Muscle layer of duodenum (tissue), 2 donors: ENCODE data around the gene WDR81.

Source experiments
- H3K27ac ChIP-seq: one replicate; pipeline ENCODE4 v1.7.0; 2013; ENCODE audit warnings: mild to moderate bottlenecking, low read length
- H3K27me3 ChIP-seq: one replicate; pipeline ENCODE4 v1.7.0; 2013; ENCODE audit warnings: low read depth, mild to moderate bottlenecking, control low read depth, low read length
- H3K36me3 ChIP-seq, 2 donors: one replicate each; pipeline ENCODE4 v1.7.0; 2013; ENCODE audit warnings: low read length in 2 of 2, control low read depth in 1 of 2, mild to moderate bottlenecking in 1 of 2; ENCODE audit not compliant: insufficient read depth in 2 of 2, control insufficient read depth in 1 of 2
- H3K4me1 ChIP-seq, 2 donors: one replicate each; pipeline ENCODE4 v1.7.0; 2013; ENCODE audit warnings: low read length in 2 of 2, mild to moderate bottlenecking in 2 of 2, control low read depth in 1 of 2, moderate library complexity in 1 of 2; ENCODE audit not compliant: insufficient read depth in 2 of 2, control insufficient read depth in 1 of 2
- H3K4me3 ChIP-seq, 2 donors: one replicate each; pipeline ENCODE4 v1.7.0; 2013; ENCODE audit warnings: low read length in 2 of 2, low read depth in 1 of 2, mild to moderate bottlenecking in 1 of 2
- H3K9me3 ChIP-seq, 2 donors: one replicate each; pipeline ENCODE4 v1.7.0; 2013; ENCODE audit warnings: low read length in 2 of 2, control low read depth in 1 of 2, mild to moderate bottlenecking in 1 of 2; ENCODE audit not compliant: control insufficient read depth in 1 of 2
- donor health status: healthy.

Gene WDR81

DNA sequence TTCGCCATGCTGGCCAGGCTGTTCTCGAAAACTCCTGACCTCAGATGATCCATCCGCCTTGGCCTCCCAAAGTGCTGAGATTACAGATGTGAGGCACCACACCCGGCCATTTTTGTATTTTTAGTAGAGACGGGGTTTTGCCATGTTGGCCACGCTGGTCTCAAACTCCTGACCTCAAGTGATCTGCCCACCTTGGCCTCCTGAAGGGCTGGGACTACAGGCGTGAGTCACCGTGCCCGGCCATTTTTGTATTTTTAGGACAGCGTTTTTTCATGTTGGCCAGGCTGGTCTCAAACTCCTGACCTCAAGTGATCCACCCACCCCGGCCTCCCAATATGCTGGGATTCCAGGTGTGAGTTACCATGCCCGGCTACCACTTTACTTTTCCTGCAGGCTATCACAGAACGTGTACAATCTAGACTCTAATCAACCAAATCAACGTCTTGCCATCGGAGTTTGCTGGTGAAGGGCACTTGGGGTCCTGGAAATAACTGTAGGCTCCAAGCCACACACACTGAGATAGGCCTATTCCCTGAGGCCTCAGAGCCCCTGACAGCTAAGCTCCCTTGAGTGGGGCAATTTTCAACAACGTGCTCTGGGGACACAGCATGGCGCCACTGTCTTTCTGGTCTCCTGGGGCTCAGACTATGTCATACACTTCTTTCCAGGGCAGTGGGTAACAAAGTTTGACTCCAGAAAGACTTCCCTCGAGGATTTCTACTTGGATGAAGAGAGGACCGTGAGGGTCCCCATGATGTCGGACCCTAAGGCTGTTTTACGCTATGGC lies 50.1 kb downstream of the WDR81 start:
- Histone ChIP-seq H3K4me1 (no peaks in the 10 kb centered on the region), H3K27me3 (no peaks in the 10 kb centered on the region), H3K36me3 (peaks cover 0 to 25% of the 10 kb centered on the region in 2 donors), H3K9me3 (no peaks in the 10 kb centered on the region), H3K27ac (no peak overlapping the region), H3K4me3 (no peak overlapping the region)

DNA sequence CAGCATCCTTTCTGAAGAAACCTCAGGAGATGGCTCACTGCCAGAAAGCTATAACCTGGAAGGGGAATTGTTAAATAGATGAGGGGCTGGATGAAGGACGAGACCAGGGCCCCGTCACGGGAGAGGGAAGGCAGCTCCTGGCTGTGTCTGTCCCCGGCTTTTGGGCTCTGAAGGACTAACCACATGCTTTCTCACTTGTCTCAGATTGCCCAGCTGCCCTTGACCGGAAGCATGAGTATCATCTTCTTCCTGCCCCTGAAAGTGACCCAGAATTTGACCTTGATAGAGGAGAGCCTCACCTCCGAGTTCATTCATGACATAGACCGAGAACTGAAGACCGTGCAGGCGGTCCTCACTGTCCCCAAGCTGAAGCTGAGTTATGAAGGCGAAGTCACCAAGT lies 51.8 kb downstream of the WDR81 start:
- no peaks in the 10 kb centered on the region for H3K9me3 ChIP-seq
- no peak overlapping the region for H3K27ac ChIP-seq
- no peaks in the 10 kb centered on the region for H3K27me3 ChIP-seq
- H3K4me3 ChIP-seq, result no peak overlapping the region
- H3K36me3 ChIP-seq, result peaks cover 0 to 28% of the 10 kb centered on the region in 2 donors
- H3K4me1 ChIP-seq, result peaks cover 0 to 4% of the 10 kb centered on the region in 2 donors

DNA sequence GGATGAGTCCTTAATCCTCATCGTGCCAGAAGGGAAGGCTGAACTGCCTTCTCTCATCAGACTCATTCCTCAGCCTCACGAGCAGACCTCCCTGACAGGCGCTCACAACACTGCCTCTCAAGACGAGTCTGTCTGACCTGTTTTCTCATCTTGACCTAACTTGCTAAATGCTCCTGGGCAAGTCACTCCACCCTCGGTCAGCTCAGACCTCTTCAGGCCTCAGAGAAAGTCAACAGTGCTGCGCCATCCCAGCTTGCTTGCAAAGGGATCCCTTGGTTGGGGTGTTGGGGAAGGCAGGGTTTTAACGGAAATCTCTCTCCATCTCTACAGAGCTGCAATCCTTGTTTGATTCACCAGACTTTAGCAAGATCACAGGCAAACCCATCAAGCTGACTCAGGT lies 52.4 kb downstream of the WDR81 start:
- no peak overlapping the region for H3K4me3 ChIP-seq
- no peaks in the 10 kb centered on the region for H3K9me3 ChIP-seq
- H3K27ac ChIP-seq, result no peak overlapping the region
- peaks cover 0 to 4% of the 10 kb centered on the region in 2 donors for H3K4me1 ChIP-seq
- no peaks in the 10 kb centered on the region for H3K27me3 ChIP-seq
- H3K36me3 ChIP-seq, result peaks cover 0 to 28% of the 10 kb centered on the region in 2 donors

DNA sequence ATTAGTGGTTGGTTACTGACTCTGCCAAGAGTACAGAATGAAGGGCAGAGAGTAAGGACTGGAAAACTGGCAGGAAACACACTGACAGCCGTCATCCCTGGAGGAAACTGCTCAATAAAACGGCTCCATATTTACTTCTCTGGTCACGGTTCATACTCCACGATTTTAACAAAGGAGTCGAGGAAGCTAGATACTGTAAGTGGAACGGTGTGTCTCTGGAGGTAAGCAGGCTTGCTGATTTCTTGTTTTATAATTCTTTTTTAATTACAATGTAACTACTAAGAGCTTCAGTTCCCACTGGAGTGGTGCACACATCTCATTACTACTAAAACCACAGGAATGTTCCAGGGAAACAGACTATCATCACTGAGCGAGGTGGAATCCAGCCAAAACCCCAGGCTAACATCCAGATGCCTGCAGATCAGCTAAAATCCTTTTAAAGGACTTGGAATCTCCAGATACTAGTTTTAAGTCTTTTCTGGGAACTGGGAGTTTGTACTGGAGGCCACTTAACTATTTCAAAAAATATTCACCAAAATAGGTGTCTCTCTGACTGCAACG lies 55.1 kb downstream of the WDR81 start:
- no peak overlapping the region for H3K4me3 ChIP-seq
- peak overlapping the region; percentile 86 for H3K27ac ChIP-seq
- H3K27me3 ChIP-seq, result no peaks in the 10 kb centered on the region
- peaks cover 4 to 28% of the 10 kb centered on the region in 2 donors for H3K36me3 ChIP-seq
- H3K9me3 ChIP-seq, result no peaks in the 10 kb centered on the region
- peaks cover 9 to 15% of the 10 kb centered on the region in 2 donors for H3K4me1 ChIP-seq

DNA sequence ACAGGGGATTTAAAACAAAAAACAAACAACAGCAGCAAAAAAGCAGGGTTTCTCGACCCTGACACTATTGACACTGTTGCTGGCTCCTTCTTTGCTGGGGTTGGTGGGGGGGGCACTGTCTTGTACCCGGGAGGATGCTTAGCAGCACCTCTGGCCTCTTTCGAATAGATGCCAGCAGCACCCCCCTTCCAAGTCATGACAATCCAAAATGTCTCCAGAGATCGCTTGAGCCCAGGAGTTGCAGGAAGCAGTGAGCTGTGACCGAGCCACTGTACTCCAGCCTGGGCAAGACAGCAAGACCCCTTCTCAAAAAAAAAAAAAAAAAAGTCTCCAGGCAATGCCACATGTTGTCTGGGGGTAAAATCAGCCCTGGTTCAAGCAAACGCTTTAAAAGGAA lies 57.7 kb downstream of the WDR81 start:
- H3K36me3 ChIP-seq, result peaks cover 4 to 23% of the 10 kb centered on the region in 2 donors
- H3K27me3 ChIP-seq, result no peaks in the 10 kb centered on the region
- H3K4me1 ChIP-seq, result peaks cover 16 to 23% of the 10 kb centered on the region in 2 donors
- H3K4me3 ChIP-seq, result no peak overlapping the region
- H3K9me3 ChIP-seq, result no peaks in the 10 kb centered on the region
- peak overlapping the region; percentile 95 for H3K27ac ChIP-seq

DNA sequence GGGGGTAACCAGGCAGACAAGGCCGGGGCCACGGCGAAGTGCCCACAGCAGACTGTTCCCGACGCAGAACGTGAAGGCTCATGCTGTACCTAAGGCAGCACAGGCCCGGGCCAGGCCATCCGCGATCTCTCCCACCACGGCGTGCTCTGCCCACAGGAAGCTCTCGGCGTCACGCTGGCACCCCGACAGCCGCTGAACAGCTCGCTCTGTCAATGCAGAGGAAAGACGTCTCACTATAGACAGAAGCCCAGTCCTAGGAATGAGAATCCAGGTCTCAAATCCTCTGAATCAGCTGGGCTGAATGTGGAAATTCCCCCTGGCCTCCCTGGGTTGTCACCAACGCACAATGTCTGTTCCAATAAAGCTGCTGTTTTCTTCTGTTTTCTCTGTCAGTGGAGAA lies 58.8 kb downstream of the WDR81 start:
- Histone ChIP-seq H3K36me3 (peaks cover 4 to 16% of the 10 kb centered on the region in 2 donors), H3K9me3 (no peaks in the 10 kb centered on the region), H3K4me3 (peak overlapping the region; percentile 37 to 43), H3K27ac (peak overlapping the region; percentile 95), H3K4me1 (peaks cover 20 to 26% of the 10 kb centered on the region in 2 donors), H3K27me3 (no peaks in the 10 kb centered on the region)

DNA sequence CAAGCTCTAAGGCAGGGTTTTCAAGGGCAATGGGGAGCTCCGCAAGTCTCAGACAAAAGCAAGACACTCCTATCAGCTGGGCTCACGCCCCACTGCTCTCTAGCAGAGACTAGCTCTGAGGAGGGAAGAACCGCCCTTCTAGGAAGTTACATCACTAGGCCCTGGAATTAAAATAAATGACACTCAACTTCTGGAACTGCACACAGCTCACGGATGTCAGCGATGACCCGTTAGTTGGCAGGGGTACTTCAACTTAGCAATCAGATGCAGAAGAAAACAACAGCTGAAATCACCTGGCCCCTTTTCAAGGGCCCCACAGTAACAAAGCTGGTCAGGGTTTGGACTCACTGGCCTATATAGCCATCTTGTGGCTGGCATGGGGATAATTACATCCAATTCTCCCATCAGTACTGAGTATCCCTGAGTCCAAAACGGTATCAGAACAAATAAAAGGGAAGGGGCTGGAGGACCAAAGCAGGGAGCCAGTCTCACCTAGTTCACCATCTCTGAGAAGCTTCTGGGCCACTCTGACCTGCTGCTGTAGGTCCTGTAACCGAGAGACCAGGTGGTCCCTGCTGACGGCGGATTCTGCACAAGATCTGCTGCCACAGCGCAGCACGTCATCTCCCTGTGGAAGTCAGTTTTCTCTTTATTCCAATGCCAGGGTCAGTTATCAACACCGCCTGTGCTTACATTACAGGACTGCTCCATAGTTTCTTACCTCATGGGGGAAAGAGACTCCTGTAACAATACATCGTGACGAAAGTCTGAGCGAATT lies 59.5 kb downstream of the WDR81 start:
- H3K4me1 ChIP-seq, result peaks cover 20 to 26% of the 10 kb centered on the region in 2 donors
- peaks cover 4 to 12% of the 10 kb centered on the region in 2 donors for H3K36me3 ChIP-seq
- H3K27ac ChIP-seq, result peak overlapping the region; percentile 95
- H3K27me3 ChIP-seq, result no peaks in the 10 kb centered on the region
- peak overlapping the region; percentile 37 to 43 for H3K4me3 ChIP-seq
- H3K9me3 ChIP-seq, result no peaks in the 10 kb centered on the region

DNA sequence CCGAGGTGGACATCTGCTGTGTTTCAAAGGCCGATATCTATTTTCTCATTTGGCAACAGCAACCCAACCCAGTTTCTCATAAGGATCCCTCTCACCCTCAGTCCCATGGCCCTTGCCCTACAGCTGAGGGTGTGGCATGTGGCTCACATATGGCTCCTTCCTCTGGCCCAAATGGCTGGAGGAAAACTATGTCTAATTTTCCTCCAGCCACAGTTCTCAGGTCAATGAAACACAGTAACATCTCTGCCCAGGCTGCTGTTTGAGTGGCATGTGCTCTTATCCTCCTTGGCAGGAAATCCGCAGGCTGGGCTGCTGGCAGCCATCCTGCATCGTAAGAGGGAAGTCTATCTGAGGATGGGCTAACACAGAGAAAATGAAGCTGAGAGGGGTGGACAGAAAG lies 61.4 kb downstream of the WDR81 start:
- Histone ChIP-seq H3K9me3 (no peaks in the 10 kb centered on the region), H3K36me3 (peaks cover 4 to 12% of the 10 kb centered on the region in 2 donors), H3K27ac (peak overlapping the region; percentile 86), H3K27me3 (no peaks in the 10 kb centered on the region), H3K4me3 (no peak overlapping the region), H3K4me1 (peaks cover 20 to 21% of the 10 kb centered on the region in 2 donors)

DNA sequence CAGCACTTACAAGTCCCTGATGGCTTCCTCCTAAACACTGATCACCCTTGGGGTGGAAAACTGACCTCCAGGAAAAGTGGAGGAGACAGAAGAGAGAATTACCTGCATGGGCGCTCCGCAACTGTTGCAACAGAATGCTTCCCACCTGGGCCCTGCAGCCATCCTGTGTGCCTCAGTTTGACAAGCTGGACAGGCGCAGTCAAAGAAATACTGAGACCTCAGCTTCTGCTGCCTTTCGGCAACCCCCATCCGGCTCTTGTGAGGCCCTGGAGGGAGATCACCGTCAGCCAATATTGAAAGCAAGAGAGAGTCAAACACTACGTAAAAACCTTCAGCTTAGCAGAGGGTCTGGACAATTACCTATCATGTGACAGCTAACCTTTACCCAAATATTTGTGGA lies 62.2 kb downstream of the WDR81 start:
- peaks cover 4 to 9% of the 10 kb centered on the region in 2 donors for H3K36me3 ChIP-seq
- peaks cover 20 to 21% of the 10 kb centered on the region in 2 donors for H3K4me1 ChIP-seq
- peak overlapping the region; percentile 86 for H3K27ac ChIP-seq
- H3K9me3 ChIP-seq, result no peaks in the 10 kb centered on the region
- H3K4me3 ChIP-seq, result no peak overlapping the region
- H3K27me3 ChIP-seq, result no peaks in the 10 kb centered on the region

DNA sequence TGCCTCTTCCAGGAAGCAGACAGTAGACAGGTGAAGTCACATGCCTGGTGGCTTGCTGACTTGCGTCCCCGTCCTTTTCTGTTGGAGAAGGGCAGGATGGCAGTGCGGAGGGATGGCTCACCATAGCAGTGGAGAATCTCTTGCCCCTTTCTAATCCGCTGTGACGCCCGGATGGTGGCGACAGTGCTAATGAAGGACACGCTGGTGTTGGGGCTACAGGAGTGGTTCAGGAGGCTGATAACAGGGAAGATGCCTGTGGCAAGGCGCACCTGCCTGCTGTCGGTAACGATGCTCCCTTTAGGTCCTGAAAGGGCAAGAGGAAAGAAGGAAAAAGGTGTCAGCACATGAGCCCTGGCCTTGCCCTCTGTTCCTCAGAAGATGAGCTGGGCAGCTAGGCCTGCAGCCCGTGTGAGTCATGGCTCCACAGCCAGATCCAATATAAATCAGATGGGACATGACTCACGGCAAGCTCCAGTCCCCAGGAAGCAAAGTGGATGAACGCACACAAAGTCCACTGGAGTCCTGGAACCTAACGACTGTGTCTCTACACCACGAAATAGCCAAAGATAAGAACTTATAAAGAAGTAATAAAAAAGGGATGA lies 62.9 kb downstream of the WDR81 start:
- Histone ChIP-seq H3K4me1 (peaks cover 18 to 20% of the 10 kb centered on the region in 2 donors), H3K9me3 (no peaks in the 10 kb centered on the region), H3K4me3 (no peak overlapping the region), H3K36me3 (peaks cover 4 to 9% of the 10 kb centered on the region in 2 donors), H3K27me3 (no peaks in the 10 kb centered on the region), H3K27ac (peak overlapping the region; percentile 86)
